ENCODE data around the gene C5orf63.

- no peak for TF ChIP-seq CTCF (conservative IDR thresholded peaks at IDR 0.05; ENCODE audit: low read depth in 2 of 2)
- TF ChIP-seq REST (IDR thresholded peaks at IDR 0.05; ENCODE audit: unreplicated experiment): no peak
- no peak for TF ChIP-seq EZH2 (IDR thresholded peaks at IDR 0.05; ENCODE audit: low read depth, unreplicated experiment)
- TF ChIP-seq POLR2AphosphoS5 (IDR thresholded peaks at IDR 0.05; ENCODE audit: low read depth): no peak
Observed at GRCh38 chr5:127094161-127094814, 21.0 kb upstream of the C5orf63 start.
